ENCODE data around the gene TUBA8.

TUBA8 gene

GRCh38 chr22:18104566-18104965 is 6.0 kb upstream of the TUBA8 start:
- no peak for TF ChIP-seq CTCF (IDR thresholded peaks at IDR 0.05)

- no peak for TF ChIP-seq CTCF (IDR thresholded peaks at IDR 0.05)
These were observed 2.4 kb upstream of the TUBA8 start for GRCh38 chr22:18108187-18108586.

- no peak for TF ChIP-seq CTCF (IDR thresholded peaks at IDR 0.05)
These were observed 1.0 kb upstream of the TUBA8 start for GRCh38 chr22:18109410-18110193.

GRCh38 chr22:18110954-18111758 is 547 bp downstream of the TUBA8 start:
- TF ChIP-seq CTCF (IDR thresholded peaks at IDR 0.05) = no peak

GRCh38 chr22:18111759-18112330 is 1.2 kb downstream of the TUBA8 start:
- TF ChIP-seq CTCF (IDR thresholded peaks at IDR 0.05) = no peak

GRCh38 chr22:18112440-18112839 is 1.8 kb downstream of the TUBA8 start:
- TF ChIP-seq CTCF (IDR thresholded peaks at IDR 0.05) = no peak

GRCh38 chr22:18113680-18114394 is 3.2 kb downstream of the TUBA8 start:
- TF ChIP-seq CTCF (IDR thresholded peaks at IDR 0.05) = no peak
